GM12892 (cell line): Measurements from ENCODE around the gene SCCPDH.
A peak's percentile ranks its signal among the peaks of the same experiment; 100 is the strongest.
"Not testable (repeated sequence)": the region's sequence is repeated elsewhere in the genome, so short reads cannot be mapped to it uniquely, and the experiment has no call there.

Experiments
- DNase-seq: peaks from one replicate; pipeline ENCODE4 v3.0.0; 2011; ENCODE audit not compliant: insufficient read length
- FAIRE-seq: peaks from 2 replicates; lab custom pipeline; 2011; peaks lifted over from hg19 to GRCh38; lab: Jason Lieb, UNC
- POLR2A ChIP-seq: IDR thresholded peaks from 2 replicates; pipeline ENCODE4 v1.6.1; 2011; ENCODE audit warnings: low read depth, low read length, control low read depth
- POLR2AphosphoS5 ChIP-seq: IDR thresholded peaks from 2 replicates; pipeline ENCODE4 v1.6.1; 2011; ENCODE audit warnings: low read depth, low read length, control low read depth
- TAF1 ChIP-seq: IDR thresholded peaks from 2 replicates; pipeline ENCODE4 v1.6.1; 2011; ENCODE audit warnings: low read depth, mild to moderate bottlenecking, control low read depth, low read length, borderline replicate concordance

The SCCPDH gene

GRCh38 chr1:246690100-246690499 is 34.1 kb upstream of the SCCPDH start:
- FAIRE-seq (no peak), DNase-seq (no peak)
- TF ChIP-seq POLR2AphosphoS5 (no peak), POLR2A (no peak), TAF1 (no peak)

DNA sequence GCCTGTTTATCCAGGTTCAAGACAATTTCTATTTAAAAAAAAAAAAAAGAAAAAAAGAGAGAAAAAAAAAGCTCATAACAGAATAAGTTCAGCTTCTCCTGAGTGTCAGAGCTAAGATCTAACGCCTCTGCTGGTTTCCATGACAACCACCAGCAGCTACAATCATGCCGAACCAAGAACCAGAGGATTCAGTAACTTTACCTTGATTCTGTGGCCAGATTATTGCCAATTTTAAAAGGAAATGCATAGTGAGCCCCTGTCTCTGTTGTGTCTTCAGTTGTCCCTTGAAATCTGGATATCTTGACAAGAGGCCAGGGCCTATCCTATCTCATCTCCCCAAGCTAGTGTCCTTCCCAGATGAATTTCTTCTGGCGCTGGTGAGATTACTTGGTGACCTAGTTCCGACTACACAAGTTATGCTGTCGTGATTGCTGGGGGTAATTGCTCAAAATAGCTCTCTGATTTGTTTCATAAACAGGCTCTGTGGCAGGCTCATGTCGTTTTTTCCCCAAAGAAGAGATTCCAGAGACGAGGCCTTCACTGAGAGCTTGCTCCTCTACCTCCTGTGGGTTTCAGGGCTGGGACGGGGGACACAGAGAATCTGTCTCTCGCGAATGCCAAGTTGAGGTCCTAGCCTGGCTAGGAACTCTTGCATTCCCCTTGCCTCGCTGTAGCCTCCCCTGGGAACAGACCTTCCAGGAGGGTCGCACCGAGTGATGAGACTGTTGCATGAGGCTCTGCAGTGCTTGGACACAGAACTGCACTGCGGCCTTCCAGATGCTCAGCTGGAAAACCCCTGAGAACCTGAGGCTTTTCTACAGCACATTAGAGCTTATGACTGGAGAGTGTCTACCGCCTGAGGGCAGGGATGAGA is 32.4 kb upstream of the SCCPDH start:
- DNase-seq (no peak), FAIRE-seq (no peak)
- TF ChIP-seq POLR2A (no peak), POLR2AphosphoS5 (no peak), TAF1 (no peak)

DNA sequence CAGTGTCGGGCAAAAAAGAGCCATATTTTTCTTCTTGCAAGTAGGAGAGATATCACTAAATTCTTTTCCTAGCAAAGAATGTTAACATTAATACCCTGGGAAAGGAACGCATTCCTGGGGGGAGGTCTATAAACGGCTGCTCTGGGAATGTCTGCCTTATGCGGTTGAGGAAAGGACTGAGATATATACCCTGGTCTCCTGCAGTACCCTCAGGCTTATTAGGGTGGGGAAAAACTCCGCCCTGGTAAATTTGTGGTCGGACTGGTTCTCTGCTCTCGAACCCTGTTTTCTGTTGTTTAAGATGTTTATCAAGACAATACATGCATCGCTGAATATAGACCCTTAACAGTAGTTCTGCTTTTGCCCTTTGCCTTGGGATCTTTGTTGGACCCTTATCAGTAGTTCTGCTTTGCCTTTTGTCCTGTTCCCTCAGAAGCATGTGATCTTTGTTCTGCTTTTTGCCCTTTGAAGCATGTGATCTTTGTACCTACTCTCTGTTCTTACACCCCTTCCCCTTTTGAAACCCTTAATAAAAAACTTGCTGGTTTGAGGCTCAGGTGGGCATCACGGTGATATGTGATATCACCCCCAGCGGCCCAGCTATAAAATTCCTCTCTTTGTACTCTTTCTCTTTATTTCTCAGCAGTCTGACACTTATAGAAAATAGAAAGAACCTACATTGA is 29.9 kb upstream of the SCCPDH start:
- FAIRE-seq, DNase-seq: not testable (repeated sequence)

DNA sequence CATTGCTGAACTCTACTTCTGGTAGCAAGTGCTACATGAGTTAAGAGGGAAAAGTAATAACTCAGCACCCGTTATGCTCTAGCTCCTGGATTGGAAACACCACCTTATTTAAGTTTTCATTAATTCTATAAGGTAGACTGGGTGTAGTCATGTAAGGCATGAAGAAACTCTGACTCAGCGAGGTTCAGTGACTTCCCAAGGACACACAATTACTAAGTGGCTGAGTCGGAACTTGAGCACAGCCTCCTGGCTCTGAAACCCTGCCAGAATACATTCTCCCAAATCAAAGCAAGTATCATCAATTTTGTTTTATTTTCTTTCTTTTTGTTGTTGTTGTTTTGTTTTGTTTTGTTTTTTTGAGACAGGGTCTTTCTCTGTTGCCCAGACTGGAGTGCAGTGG is 29.1 kb upstream of the SCCPDH start:
- TF ChIP-seq TAF1, result no peak
- TF ChIP-seq POLR2A, result no peak
- no peak for TF ChIP-seq POLR2AphosphoS5
- DNase-seq (no peak), FAIRE-seq (no peak)

- TF ChIP-seq POLR2A (no peak), TAF1 (no peak)
- FAIRE-seq (no peak), DNase-seq (no peak)
Observed at GRCh38 chr1:246695666-246696065, 28.5 kb upstream of the SCCPDH start.

GRCh38 chr1:246698466-246699094 is 25.6 kb upstream of the SCCPDH start:
- no peak for FAIRE-seq
- TF ChIP-seq TAF1 (no peak), POLR2AphosphoS5 (no peak), POLR2A (no peak)

GRCh38 chr1:246699095-246699735 is 25.0 kb upstream of the SCCPDH start:
- DNase-seq (peak; percentile 78), FAIRE-seq (peak; percentile 88)
- TF ChIP-seq POLR2AphosphoS5 (no peak), TAF1 (no peak), POLR2A (no peak)

More at GRCh38 chr1:246698466-246699094, 25.6 kb upstream of the SCCPDH start:
- DNase-seq, result no peak

- FAIRE-seq (no peak), DNase-seq (no peak)
- TF ChIP-seq TAF1, result no peak
- no peak for TF ChIP-seq POLR2A
- TF ChIP-seq POLR2AphosphoS5, result no peak
Observed at GRCh38 chr1:246703581-246703980, 20.6 kb upstream of the SCCPDH start.

- TF ChIP-seq POLR2A, result no peak
- no peak for TF ChIP-seq POLR2AphosphoS5
- no peak for TF ChIP-seq TAF1
- DNase-seq, result no peak
- no peak for FAIRE-seq
Observed at GRCh38 chr1:246705368-246705767, 18.8 kb upstream of the SCCPDH start.

DNA sequence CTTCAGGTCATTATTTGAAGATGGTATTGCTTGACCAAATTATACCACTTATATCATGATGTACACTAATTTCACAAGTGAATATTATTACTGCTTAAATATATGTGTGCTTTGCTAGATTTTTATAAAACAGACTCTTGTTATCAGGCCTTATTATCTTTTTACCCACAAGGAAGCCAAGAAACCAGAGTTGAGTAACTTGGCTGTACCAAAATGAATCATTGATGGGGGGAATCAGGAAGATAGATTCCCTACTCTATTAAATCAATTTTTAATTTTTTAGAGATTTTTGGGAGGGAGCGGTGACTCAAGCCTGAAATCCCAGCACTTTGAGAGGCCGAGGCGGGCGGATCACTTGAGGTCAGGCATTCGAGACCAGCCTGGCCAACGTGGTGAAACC is 16.0 kb upstream of the SCCPDH start:
- TF ChIP-seq TAF1, result no peak
- no peak for TF ChIP-seq POLR2AphosphoS5
- TF ChIP-seq POLR2A, result no peak
- DNase-seq, result no peak
- FAIRE-seq, result no peak

GRCh38 chr1:246709196-246709595 is 15.0 kb upstream of the SCCPDH start:
- no peak for TF ChIP-seq TAF1
- no peak for TF ChIP-seq POLR2AphosphoS5
- TF ChIP-seq POLR2A, result no peak
- FAIRE-seq (no peak), DNase-seq (no peak)

GRCh38 chr1:246709835-246710234 is 14.4 kb upstream of the SCCPDH start:
- no peak for TF ChIP-seq TAF1
- no peak for TF ChIP-seq POLR2A
- no peak for TF ChIP-seq POLR2AphosphoS5
- FAIRE-seq, result no peak
- no peak for DNase-seq
